Cardiac muscle cell (in vitro differentiated cells and primary cell): ENCODE results near the gene ZSCAN29. TPM values are rescaled to one million over a fixed set of nuclear protein-coding genes. Genes with fewer than 3 reads are reported as not detected.

Experiments used
- DNase-seq, 2 donors: peaks; one replicate each; pipeline versions ENCODE4 v3.0.0 to v3.0.0-alpha.2; 2010 to 2017; ENCODE audit warnings: low read depth in 1 of 2, low spot score in 1 of 2
- H3K27ac ChIP-seq: fragments of 200-600 bp; sonication (generic); 2 replicates; pipeline ENCODE4 v1.5.1; 2016
- H3K27me3 ChIP-seq: fragments of 200-600 bp; sonication (generic); 2 replicates; pipeline ENCODE4 v1.6.0; 2016; ENCODE audit warnings: control low read depth
- H3K36me3 ChIP-seq: fragments of 200-600 bp; sonication (generic); 2 replicates; pipeline ENCODE4 v1.5.1; 2016; ENCODE audit warnings: control low read depth
- H3K4me1 ChIP-seq: fragments of 200-600 bp; sonication (generic); 2 replicates; pipeline ENCODE4 v1.8.1; 2017; ENCODE audit warnings: low read depth, mild to moderate bottlenecking, mixed run types
- H3K4me3 ChIP-seq: fragments of 200-600 bp; sonication (generic); 2 replicates; pipeline ENCODE4 v1.5.1; 2016; ENCODE audit warnings: mild to moderate bottlenecking
- H3K9me3 ChIP-seq: fragments of 200-600 bp; sonication (generic); 2 replicates; pipeline ENCODE4 v1.5.1; 2017; ENCODE audit warnings: low read depth, mild to moderate bottlenecking, control low read depth
- polyA plus RNA-seq: library from polyadenylated mRNA; unstranded; fragments of >200 nt; fragmentation: Nextera tagmentation; extraction: Ambion mirVana; gene quantifications from 2 replicates; pipeline ENCODE4 v1.2.1, GENCODE V29; 2016
- total RNA-seq: library from RNA; depleted of rRNA; stranded (reverse); fragments of >200 nt; gene quantifications from 2 replicates; pipeline ENCODE4 v1.2.3, GENCODE V29; 2016
- TF ChIP-seq, protein P1 (sequence below): IDR thresholded peaks from 2 replicates; pipeline ENCODE4 v1.5.1; 2012; ENCODE audit warnings: low read depth, mild to moderate bottlenecking, low read length

The ZSCAN29 gene
- total RNA-seq (27.1 and 29.8 TPM in 2 replicates), polyA plus RNA-seq (10.9 and 13.7 TPM in 2 replicates)

GRCh38 chr15:43370975-43371974, at the start of gene ZSCAN29, which contains the start of gene TUBGCP4:
TSS of gene ZSCAN29 (minus strand) at chr15:43371043. CDS start at chr15:43369913, 1,130 bp downstream.
TSS of gene TUBGCP4 (plus strand) at chr15:43371101. CDS start at chr15:43371355, 254 bp downstream.
- Histone ChIP-seq H3K27ac (peak within 1 kb of the TSS; percentile 32), H3K9me3 (no peaks in the 10 kb centered on the region), H3K27me3 (no peaks in the 10 kb centered on the region), H3K4me1 (peaks cover 20% of the 10 kb centered on the region), H3K4me3 (peak within 1 kb of the TSS; percentile 60), H3K36me3 (peaks cover 1% of the 10 kb centered on the region)
- TF ChIP-seq, protein P1, sequence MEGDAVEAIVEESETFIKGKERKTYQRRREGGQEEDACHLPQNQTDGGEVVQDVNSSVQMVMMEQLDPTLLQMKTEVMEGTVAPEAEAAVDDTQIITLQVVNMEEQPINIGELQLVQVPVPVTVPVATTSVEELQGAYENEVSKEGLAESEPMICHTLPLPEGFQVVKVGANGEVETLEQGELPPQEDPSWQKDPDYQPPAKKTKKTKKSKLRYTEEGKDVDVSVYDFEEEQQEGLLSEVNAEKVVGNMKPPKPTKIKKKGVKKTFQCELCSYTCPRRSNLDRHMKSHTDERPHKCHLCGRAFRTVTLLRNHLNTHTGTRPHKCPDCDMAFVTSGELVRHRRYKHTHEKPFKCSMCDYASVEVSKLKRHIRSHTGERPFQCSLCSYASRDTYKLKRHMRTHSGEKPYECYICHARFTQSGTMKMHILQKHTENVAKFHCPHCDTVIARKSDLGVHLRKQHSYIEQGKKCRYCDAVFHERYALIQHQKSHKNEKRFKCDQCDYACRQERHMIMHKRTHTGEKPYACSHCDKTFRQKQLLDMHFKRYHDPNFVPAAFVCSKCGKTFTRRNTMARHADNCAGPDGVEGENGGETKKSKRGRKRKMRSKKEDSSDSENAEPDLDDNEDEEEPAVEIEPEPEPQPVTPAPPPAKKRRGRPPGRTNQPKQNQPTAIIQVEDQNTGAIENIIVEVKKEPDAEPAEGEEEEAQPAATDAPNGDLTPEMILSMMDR = peak; percentile 31
- DNase-seq = peak; percentile 81 to 92

DNA sequence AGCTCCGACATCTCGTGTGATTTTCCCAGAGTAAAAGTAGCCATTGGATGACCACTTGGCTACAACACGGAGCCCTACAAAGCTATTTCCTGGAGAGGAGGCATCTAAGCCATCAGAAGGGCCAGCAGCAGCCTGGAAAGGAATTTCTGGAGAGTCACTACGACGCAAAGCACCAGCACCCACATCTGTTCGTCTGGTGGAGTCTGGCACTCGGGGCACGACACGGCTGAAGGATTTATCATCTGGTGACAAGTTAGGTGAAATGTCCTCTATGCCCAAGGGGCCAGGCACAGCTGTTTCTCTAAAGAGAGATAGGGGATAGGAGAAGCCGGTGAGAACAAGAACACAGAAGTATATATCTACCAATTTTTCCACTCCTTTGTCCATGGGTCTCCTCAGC, 49.6 kb upstream of the ZSCAN29 start:
- H3K4me3 ChIP-seq = no peak overlapping the region
- no peak for DNase-seq
- no peaks in the 10 kb centered on the region for H3K4me1 ChIP-seq
- H3K36me3 ChIP-seq = peaks cover 63% of the 10 kb centered on the region
- no peak overlapping the region for H3K27ac ChIP-seq
- TF ChIP-seq, protein P1 = no peak
- no peaks in the 10 kb centered on the region for H3K27me3 ChIP-seq
- H3K9me3 ChIP-seq = no peaks in the 10 kb centered on the region

DNA sequence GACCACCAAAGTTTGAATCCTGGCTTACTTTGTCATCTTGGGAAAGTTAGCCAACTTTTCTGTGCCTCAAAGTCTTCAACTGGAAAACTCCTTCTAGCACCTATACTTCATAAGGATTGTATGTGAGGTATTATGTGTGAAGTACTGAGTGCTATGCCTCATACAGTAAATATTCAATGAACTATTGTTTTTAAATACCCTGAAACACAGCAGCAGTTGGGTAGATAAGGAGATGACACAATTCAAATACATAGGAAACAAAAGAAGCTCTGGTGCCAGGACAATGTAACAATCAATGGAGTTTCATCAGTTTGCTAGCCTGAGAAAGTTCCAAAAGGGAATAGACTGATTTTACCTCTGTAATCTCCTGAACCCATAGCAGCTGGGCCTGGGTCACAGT, 43.4 kb upstream of the ZSCAN29 start:
- peaks cover 60% of the 10 kb centered on the region for H3K36me3 ChIP-seq
- H3K4me3 ChIP-seq = no peak overlapping the region
- no peak overlapping the region for H3K27ac ChIP-seq
- no peaks in the 10 kb centered on the region for H3K27me3 ChIP-seq
- no peaks in the 10 kb centered on the region for H3K9me3 ChIP-seq
- H3K4me1 ChIP-seq = peaks cover 9% of the 10 kb centered on the region
- DNase-seq = peak in 1 of 2 donors; percentile 32
- TF ChIP-seq, protein P1 = no peak

GRCh38 chr15:43412096-43412495, 41.3 kb upstream of the ZSCAN29 start:
- TF ChIP-seq, protein P1 = no peak
- DNase-seq = no peak
- Histone ChIP-seq H3K4me1 (peaks cover 9% of the 10 kb centered on the region), H3K9me3 (no peaks in the 10 kb centered on the region), H3K27ac (no peak overlapping the region), H3K36me3 (peaks cover 77% of the 10 kb centered on the region), H3K27me3 (no peaks in the 10 kb centered on the region), H3K4me3 (no peak overlapping the region)

DNA sequence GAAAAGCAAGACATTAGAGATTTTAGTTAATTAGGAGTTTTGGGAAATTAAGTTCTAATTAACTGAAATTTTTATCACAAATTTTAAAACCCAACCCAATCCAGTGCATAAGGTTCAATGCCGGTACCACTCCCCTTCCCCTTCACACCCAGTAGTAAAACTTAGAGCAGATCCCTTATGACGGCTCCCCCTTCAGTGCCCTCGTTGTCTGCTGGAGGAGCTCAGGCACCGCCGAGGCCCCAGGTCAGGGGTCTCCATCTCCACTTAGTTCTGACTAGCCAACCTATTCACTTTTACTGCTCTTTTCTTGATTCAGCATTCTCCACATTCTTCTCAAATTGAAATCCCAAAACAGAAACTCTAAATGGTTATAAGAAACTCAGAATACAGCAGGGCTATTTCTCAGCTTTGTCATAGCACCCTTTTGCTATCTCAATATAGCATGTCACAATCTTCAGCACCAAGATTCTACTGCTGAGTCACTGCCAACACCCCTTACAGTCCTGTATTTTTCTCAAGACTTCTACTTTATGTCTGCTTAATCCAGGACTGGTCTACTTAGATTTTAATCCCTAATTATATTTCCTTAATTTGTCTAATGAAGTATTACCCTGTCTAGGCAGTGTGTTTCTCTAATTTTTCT, 39.9 kb upstream of the ZSCAN29 start:
- DNase-seq = peak in 1 of 2 donors; percentile 66
- H3K4me3 ChIP-seq = no peak overlapping the region
- H3K9me3 ChIP-seq = no peaks in the 10 kb centered on the region
- peak overlapping the region; percentile 49 for H3K27ac ChIP-seq
- no peaks in the 10 kb centered on the region for H3K27me3 ChIP-seq
- peaks cover 9% of the 10 kb centered on the region for H3K4me1 ChIP-seq
- TF ChIP-seq, protein P1 = no peak
- H3K36me3 ChIP-seq = peaks cover 78% of the 10 kb centered on the region
